ENCODE data around the gene LRRC74B.

LRRC74B gene

GRCh38 chr22:21014726-21015465 is 30.9 kb upstream of the LRRC74B start, which contains the start of gene P2RX6:
P2RX6 (plus strand) TSS chr22:21015165; CDS start chr22:21015175, 10 bp downstream.
- DNase-seq = no peak

GRCh38 chr22:21015466-21016006 is 30.2 kb upstream of the LRRC74B start:
- DNase-seq = no peak

GRCh38 chr22:21016644-21017420 is 28.9 kb upstream of the LRRC74B start:
- DNase-seq = no peak

GRCh38 chr22:21018314-21018713 is 27.4 kb upstream of the LRRC74B start:
- DNase-seq = no peak

GRCh38 chr22:21020802-21021429 is 24.8 kb upstream of the LRRC74B start:
- no peak for DNase-seq

- no peak for DNase-seq
Measured at GRCh38 chr22:21022507-21022906, 23.2 kb upstream of the LRRC74B start.

- no peak for DNase-seq
Measured at GRCh38 chr22:21022955-21023614, 22.7 kb upstream of the LRRC74B start.

DNA sequence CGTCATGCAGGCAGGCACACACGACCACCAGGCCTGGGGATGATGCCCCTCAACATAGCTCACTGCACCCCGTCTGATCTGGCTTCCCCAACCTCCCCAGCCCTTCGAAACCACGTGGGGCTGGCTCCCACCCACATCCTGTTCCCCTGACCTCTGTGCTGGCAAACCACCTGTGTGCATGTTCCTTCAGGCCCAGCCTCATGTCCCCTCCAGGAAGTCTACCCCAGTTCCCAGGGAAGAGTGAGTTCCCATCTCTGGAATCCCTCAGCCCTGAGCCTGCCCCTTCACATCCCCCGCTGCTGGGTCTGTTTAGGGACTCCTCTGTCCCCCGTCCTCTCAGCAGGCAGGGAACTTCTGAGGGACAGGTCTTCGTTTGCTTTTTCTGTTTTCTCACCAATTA is 20.5 kb upstream of the LRRC74B start:
- DNase-seq = no peak

DNA sequence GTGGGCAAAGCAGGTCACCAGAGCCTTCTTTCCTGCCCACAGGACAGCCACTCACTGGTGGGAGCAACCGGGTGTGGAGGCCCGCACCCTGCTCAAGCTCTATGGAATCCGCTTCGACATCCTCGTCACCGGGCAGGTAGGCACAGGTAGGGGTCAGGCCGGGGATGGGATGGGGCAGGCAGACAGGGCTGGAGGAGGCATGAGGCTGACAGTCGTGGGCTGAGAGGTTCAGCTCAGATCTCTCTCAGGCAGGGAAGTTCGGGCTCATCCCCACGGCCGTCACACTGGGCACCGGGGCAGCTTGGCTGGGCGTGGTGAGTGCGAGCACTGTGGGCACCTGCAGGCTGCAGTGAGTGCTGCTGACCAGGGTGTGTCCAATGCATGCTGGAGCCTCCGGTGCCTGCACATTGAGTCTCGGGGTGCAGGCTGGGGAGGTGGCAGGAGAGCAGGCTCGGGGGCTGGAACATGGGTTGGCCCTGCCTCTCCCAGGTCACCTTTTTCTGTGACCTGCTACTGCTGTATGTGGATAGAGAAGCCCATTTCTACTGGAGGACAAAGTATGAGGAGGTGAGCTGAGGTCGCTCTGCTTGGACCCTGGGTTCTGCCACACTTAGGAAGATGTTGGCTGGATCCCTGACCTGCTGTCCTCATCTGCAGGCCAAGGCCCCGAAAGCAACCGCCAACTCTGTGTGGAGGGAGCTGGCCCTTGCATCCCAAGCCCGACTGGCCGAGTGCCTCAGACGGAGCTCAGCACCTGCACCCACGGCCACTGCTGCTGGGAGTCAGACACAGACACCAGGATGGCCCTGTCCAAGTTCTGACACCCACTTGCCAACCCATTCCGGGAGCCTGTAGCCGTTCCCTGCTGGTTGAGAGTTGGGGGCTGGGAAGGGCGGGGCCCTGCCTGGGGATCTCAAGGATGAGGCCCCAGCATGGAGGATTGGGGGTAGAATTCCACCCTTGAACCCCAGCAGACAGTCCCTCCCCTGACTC is 19.7 kb upstream of the LRRC74B start:
- no peak for DNase-seq

DNA sequence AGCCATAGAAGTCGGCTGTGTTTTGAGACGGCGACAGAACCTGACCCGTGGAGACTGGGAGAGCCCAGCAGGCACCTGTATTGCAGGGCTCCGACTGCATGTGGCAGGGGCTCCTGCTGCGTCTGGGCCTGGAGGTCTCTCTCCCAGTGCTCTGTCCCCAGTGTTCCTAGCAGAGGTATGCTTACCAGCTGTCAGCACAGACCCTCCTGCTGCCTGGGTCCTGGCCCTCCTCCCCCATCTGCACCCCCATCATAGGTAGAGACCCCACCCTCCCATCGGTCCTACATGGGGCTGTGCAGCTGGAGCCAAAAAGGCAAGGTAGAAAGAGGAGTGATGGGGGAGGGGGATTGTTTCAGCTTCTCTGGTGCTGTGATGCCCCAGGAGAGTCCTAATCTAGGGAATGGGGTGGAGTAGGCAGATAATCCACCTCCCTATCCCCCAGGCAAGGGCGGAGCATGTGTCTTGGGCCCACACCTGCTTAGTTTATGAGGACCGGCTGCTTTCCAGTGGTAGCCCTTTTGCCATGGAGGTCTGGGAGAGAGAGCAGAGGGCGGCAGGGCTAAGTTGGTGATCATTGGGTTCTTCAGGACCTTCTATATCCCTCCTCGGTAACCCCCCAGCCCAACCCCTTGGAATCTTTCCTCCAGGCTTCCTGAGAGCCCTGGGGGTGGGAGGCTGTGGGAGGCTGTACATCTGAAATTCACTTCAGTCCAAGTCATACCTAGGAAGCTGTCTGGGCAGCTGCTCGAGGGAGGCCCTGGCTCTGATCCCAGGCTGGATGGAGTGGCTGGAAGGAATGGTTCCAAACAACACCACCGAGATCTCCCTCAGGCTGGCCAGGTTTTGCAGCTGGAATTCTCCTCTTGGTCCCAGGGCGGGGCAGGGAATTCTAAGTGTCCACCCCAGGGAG is 18.7 kb upstream of the LRRC74B start:
- DNase-seq = no peak

- DNase-seq = no peak
Measured at GRCh38 chr22:21028277-21029251, 17.2 kb upstream of the LRRC74B start.

- DNase-seq = no peak
Measured at GRCh38 chr22:21029486-21030025, 16.2 kb upstream of the LRRC74B start.

GRCh38 chr22:21030032-21030431 is 15.7 kb upstream of the LRRC74B start:
- no peak for DNase-seq

DNA sequence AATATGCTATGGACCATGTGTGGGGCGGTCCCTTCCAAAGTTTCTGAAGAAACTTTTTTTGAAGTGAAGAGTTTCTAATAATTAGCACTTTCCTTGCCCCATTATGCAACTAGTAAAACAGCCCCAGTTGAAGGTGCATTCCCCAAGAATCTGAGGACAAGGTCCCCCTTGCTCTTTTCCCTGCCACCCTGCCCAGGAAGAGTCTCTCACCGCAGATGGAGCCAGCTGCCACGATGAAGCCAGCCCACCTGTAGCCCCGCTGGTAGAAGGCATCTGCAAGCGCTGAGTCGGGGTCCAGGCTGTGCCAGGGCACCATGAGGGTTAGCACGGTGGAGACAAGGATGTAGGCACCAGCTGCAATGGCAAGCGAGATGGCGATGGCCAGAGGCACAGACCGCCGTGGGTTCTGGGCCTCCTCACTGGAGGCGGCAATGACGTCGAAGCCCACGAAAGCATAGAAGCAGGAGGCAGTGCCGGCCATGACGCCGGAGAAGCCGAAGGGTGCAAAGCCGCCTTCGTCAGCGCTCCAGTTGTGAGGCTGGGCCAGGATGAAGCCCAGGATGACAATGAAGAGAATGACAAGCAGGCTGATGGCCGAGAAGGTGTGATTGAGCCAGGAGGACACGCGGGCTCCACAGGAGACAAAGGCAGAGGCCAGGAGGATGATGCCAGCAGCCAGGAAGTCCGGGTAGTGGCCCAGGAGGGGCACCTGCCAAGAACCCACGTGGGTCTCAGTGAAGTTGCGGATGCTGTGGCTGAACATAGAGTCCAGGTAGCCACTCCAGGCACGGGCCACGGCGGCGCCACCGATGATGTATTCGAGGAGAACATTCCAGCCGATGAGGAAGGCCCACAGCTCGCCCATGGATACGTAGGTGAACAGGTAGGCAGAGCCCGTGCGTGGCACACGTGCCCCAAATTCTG is 14.9 kb upstream of the LRRC74B start:
- DNase-seq = no peak

GRCh38 chr22:21031545-21032036 is 14.2 kb upstream of the LRRC74B start:
- no peak for DNase-seq

- DNase-seq = no peak
Measured at GRCh38 chr22:21032037-21032867, 13.5 kb upstream of the LRRC74B start, which contains the start of gene SLC7A4. SLC7A4 (minus strand) TSS chr22:21032561; CDS start chr22:21031812, 749 bp downstream.

All from cortex of kidney (tissue), 1 donor.